Tibial nerve (tissue), 4 donors: ENCODE measurements around the gene LANCL1. TPM values are rescaled to one million over a fixed set of nuclear protein-coding genes. Genes with fewer than 3 reads are reported as not detected.

Source experiments
- DNase-seq, 2 donors: peaks; one replicate each; pipeline ENCODE4 v3.0.0-alpha.2; 2019; ENCODE audit warnings: low spot score in 2 of 2
- H3K27ac ChIP-seq, 4 donors: fragments of 200-600 bp; sonication (generic) in 3 of 4; one replicate each; pipeline ENCODE4 v1.5.1; 2017 to 2019; ENCODE audit warnings: mild to moderate bottlenecking in 1 of 4
- H3K27me3 ChIP-seq, 2 donors: fragments of 200-600 bp; sonication (generic) in 1 of 2; one replicate each; pipeline versions ENCODE4 v1.5.1 to v1.6.0; 2017 to 2019
- H3K36me3 ChIP-seq, 3 donors: fragments of 200-600 bp; sonication (generic); one replicate each; pipeline ENCODE4 v1.5.1; 2018 to 2019
- H3K4me1 ChIP-seq, 4 donors: fragments of 200-600 bp; sonication (generic) in 3 of 4; one replicate each; pipeline ENCODE4 v1.5.1; 2017 to 2019
- H3K4me3 ChIP-seq, 4 donors: fragments of 200-600 bp; sonication (generic) in 3 of 4; one replicate each; pipeline ENCODE4 v1.5.1; 2017 to 2019; ENCODE audit warnings: mild to moderate bottlenecking in 1 of 4, moderate library complexity in 1 of 4
- H3K9me3 ChIP-seq, 4 donors: fragments of 200-600 bp; sonication (generic) in 3 of 4; one replicate each; pipeline ENCODE4 v1.5.1; 2017 to 2019
- EP300 ChIP-seq, 2 donors: sonication (generic); formaldehyde crosslinking; IDR thresholded peaks; one replicate each; pipeline ENCODE4 v1.6.1; 2017; ENCODE audit warnings: antibody characterized with exemption in 2 of 2, mild to moderate bottlenecking in 1 of 2
- POLR2A ChIP-seq, 2 donors: fragments of 450-650 bp; IDR thresholded peaks; one replicate each; pipeline ENCODE4 v1.6.1; 2017; ENCODE audit warnings: antibody characterized with exemption in 2 of 2, mild to moderate bottlenecking in 2 of 2, moderate library complexity in 2 of 2
- WGBS, 2 donors: methylation state at CpG; one replicate each; pipeline ENCODE4 v1.1.5; 2018; 5-methylcytosine and 5-hydroxymethylcytosine counted together
- total RNA-seq, 4 donors: library from RNA; depleted of rRNA; stranded (reverse); fragments of >200 nt; gene quantifications; one replicate each; pipeline ENCODE4 v1.1.0, GENCODE V29; 2016
- TF ChIP-seq, protein P1 (sequence below), 5 experiments: fragments of 200-600 bp in 3 of 5; fragments of 450-650 bp in 2 of 5; sonication (generic) in 3 of 5; IDR thresholded peaks; one replicate each; pipeline ENCODE4 v1.5.1; 2016 to 2019; ENCODE audit warnings: antibody characterized with exemption in 5 of 5, mild to moderate bottlenecking in 3 of 5, moderate library complexity in 2 of 5

LANCL1 gene
- total RNA-seq, 4 donors from 2014 or later: 28.2 to 44.4 (median 40.1) TPM

DNA sequence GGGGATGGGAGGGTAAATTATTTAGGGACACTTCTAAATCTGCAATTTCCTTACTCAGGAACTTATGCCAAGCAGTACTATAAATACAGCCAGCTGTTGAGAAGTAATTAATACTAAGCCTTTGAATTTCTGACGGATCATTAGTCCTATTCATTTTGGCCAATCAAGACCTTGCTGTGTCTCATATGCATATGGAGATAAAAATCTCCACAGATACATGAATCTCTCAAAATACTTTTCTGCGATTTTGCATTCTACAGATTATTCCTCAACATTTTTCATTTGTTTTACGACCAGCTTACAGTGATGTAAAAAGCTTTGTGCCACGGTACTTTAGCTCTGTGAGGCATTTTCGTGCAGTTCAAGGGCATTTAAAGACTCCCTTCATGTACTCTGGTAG, 16.7 kb downstream of the LANCL1 start:
- WGBS, 2 donors: 83 to 86% methylated on average over 5 of the region's 5 CpGs
- Histone ChIP-seq H3K4me3 (no peak overlapping the region), H3K4me1 (peaks cover 0 to 10% (median 0%) of the 10 kb centered on the region in 4 donors), H3K9me3 (no peaks in the 10 kb centered on the region), H3K36me3 (peaks cover 0 to 52% (median 0%) of the 10 kb centered on the region in 3 donors), H3K27me3 (no peaks in the 10 kb centered on the region), H3K27ac (no peak overlapping the region)
- no peak for DNase-seq
- TF ChIP-seq EP300 (IDR thresholded peaks at IDR 0.05): no peak
- no peak for TF ChIP-seq POLR2A (IDR thresholded peaks at IDR 0.05)
- TF ChIP-seq, protein P1, sequence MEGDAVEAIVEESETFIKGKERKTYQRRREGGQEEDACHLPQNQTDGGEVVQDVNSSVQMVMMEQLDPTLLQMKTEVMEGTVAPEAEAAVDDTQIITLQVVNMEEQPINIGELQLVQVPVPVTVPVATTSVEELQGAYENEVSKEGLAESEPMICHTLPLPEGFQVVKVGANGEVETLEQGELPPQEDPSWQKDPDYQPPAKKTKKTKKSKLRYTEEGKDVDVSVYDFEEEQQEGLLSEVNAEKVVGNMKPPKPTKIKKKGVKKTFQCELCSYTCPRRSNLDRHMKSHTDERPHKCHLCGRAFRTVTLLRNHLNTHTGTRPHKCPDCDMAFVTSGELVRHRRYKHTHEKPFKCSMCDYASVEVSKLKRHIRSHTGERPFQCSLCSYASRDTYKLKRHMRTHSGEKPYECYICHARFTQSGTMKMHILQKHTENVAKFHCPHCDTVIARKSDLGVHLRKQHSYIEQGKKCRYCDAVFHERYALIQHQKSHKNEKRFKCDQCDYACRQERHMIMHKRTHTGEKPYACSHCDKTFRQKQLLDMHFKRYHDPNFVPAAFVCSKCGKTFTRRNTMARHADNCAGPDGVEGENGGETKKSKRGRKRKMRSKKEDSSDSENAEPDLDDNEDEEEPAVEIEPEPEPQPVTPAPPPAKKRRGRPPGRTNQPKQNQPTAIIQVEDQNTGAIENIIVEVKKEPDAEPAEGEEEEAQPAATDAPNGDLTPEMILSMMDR (IDR thresholded peaks at IDR 0.05): no peak

DNA sequence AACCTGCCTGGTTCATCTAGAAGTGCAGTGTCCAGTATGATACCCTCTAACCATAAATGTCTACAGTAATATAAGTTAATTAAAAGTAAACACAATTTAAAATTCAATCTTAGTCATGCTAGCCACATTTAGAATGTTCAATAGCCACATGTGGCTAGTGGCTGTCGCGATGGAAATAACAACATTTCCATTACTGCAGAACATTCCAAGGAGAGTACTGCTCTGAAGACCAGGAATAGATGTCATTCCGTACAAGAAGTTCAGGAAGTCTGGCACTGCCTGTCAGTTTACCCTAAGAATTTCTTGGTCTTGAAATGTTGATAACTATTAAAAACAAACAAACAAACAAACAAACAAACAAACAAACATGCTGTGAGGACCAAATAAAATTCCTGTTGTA, 17.2 kb downstream of the LANCL1 start:
- Histone ChIP-seq H3K9me3 (no peaks in the 10 kb centered on the region), H3K4me1 (peaks cover 0 to 10% (median 0%) of the 10 kb centered on the region in 4 donors), H3K27ac (no peak overlapping the region), H3K36me3 (peaks cover 0 to 55% (median 0%) of the 10 kb centered on the region in 3 donors), H3K4me3 (no peak overlapping the region), H3K27me3 (no peaks in the 10 kb centered on the region)
- TF ChIP-seq EP300 (IDR thresholded peaks at IDR 0.05): no peak
- TF ChIP-seq, protein P1 (IDR thresholded peaks at IDR 0.05): no peak
- TF ChIP-seq POLR2A (IDR thresholded peaks at IDR 0.05): no peak
- no peak for DNase-seq
- WGBS, 2 donors: 90 to 96% methylated on average over 3 of the region's 3 CpGs

DNA sequence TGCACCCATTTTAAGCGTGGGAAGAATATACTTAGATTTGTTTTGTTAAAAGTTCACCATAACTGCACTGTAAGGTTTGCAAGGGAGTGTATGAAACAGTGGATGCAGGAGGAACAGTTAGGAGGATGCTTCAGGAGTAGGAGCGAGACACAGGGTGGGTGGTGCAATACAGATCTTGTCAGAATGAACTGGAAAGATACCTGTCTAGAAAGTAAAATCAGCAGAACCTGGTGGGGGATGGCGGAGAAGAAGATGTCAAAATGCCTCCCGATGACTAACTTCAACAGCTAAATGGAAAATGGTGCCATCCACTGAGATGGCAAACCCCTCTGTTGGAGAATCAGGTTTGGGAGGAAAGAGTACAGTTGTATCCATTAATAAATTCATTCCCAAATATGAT, 18.2 kb downstream of the LANCL1 start:
- H3K36me3 ChIP-seq: peaks cover 0 to 55% (median 0%) of the 10 kb centered on the region in 3 donors
- no peak for DNase-seq
- no peaks in the 10 kb centered on the region for H3K27me3 ChIP-seq
- H3K4me1 ChIP-seq: peaks cover 0 to 10% (median 0%) of the 10 kb centered on the region in 4 donors
- TF ChIP-seq EP300 (IDR thresholded peaks at IDR 0.05): no peak
- TF ChIP-seq, protein P1 (IDR thresholded peaks at IDR 0.05): no peak
- TF ChIP-seq POLR2A (IDR thresholded peaks at IDR 0.05): no peak
- no peak overlapping the region for H3K27ac ChIP-seq
- H3K9me3 ChIP-seq: no peaks in the 10 kb centered on the region
- H3K4me3 ChIP-seq: no peak overlapping the region
- WGBS, 2 donors: 98% methylated on average over 4 of the region's 4 CpGs

DNA sequence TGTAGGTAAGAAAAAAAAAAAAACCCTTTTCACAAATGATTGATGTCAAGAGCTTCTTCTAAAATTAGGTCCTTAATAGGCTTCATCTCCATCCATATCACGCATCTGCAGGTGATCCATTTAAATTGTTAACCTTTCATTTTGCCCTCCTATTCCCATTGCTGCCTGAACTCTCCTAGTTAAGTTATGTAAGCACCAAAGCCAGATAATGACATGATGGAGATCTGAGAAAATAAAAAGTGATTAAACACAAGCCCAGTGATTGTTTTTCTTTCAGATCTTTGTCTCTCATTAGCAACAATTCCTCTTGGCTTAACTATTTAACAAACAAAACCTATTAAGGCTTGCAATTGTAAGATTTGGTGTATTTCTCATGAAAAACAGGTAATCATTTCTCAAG, 20.0 kb downstream of the LANCL1 start:
- DNase-seq: no peak
- 74 to 80% methylated on average over 1 of the region's 1 CpG for WGBS, 2 donors
- TF ChIP-seq POLR2A (IDR thresholded peaks at IDR 0.05) (no peak), EP300 (IDR thresholded peaks at IDR 0.05) (no peak)
- TF ChIP-seq, protein P1 (IDR thresholded peaks at IDR 0.05): no peak
- H3K4me3 ChIP-seq: no peak overlapping the region
- no peaks in the 10 kb centered on the region for H3K9me3 ChIP-seq
- H3K27me3 ChIP-seq: no peaks in the 10 kb centered on the region
- no peak overlapping the region for H3K27ac ChIP-seq
- H3K4me1 ChIP-seq: peaks cover 0 to 9% (median 0%) of the 10 kb centered on the region in 4 donors
- H3K36me3 ChIP-seq: peaks cover 0 to 70% (median 0%) of the 10 kb centered on the region in 3 donors

DNA sequence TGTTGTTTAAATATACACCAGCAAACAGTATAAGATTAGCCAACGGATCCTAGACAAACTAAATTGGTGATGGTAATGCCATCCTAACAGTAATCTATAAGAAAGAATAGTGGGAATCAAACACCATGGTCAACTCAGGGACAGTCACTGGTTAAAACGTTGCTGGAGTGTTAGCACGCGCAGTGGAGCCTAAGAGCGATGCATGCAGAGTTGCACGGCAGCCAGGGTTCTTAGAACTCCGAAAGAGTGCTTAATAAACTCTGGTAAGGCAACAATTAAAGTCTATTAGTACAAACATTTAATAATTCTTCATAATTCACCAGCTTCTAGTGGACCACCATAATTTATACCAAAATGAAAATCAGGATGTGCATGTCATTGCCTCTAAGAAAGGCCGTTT, 22.2 kb downstream of the LANCL1 start:
- TF ChIP-seq EP300 (IDR thresholded peaks at IDR 0.05): no peak
- TF ChIP-seq, protein P1 (IDR thresholded peaks at IDR 0.05): no peak
- TF ChIP-seq POLR2A (IDR thresholded peaks at IDR 0.05): no peak
- Histone ChIP-seq H3K27ac (no peak overlapping the region), H3K9me3 (peaks cover 0 to 6% (median 0%) of the 10 kb centered on the region in 4 donors), H3K4me3 (no peak overlapping the region), H3K4me1 (no peaks in the 10 kb centered on the region), H3K27me3 (no peaks in the 10 kb centered on the region), H3K36me3 (peaks cover 0 to 78% (median 0%) of the 10 kb centered on the region in 3 donors)
- 77 to 90% methylated on average over 8 of the region's 8 CpGs for WGBS, 2 donors
- no peak for DNase-seq
